Activated CD8-positive, alpha-beta T cell treated with anti-CD3 and anti-CD28 coated beads, Interleukin-2, amount 10 ng/mL, durations not matched to agents 7 days and 5 days (primary cell): ENCODE data around the gene TMEM53. TPM values are rescaled to one million over a fixed set of nuclear protein-coding genes. Genes with fewer than 3 reads are reported as not detected.

ENCODE experiments used
- ATAC-seq: fragments of 150-1000 bp; cut with Tn5 transposase; one replicate; pipeline ENCODE4 v1.10.0; 2021; ENCODE audit warnings: moderate library complexity
- CTCF ChIA-PET: fragments of 350-600 bp; sonication (Branson Sonifier 250); formaldehyde crosslinking; loops from one replicate; lab custom pipeline; 2021; ENCODE audit warnings: antibody characterized with exemption; lab: Charles Lee
- POLR2A ChIA-PET: fragments of 350-600 bp; sonication (Branson Sonifier 250); formaldehyde crosslinking; loops from one replicate; lab custom pipeline; 2021; ENCODE audit warnings: antibody characterized with exemption; lab: Charles Lee
- DNase-seq: peaks from one replicate; pipeline ENCODE4 v3.0.0-alpha.2; 2020
- H3K27ac Mint-ChIP-seq: one replicate; pipeline ENCODE4 v1.8.0; 2021; ENCODE audit warnings: mild to moderate bottlenecking, mixed read lengths
- H3K27me3 Mint-ChIP-seq: one replicate; pipeline ENCODE4 v1.8.0; 2021; ENCODE audit warnings: low read depth, mixed read lengths
- H3K36me3 Mint-ChIP-seq: one replicate; pipeline ENCODE4 v1.8.0; 2021; ENCODE audit warnings: low read depth, mixed read lengths
- H3K4me1 Mint-ChIP-seq: one replicate; pipeline ENCODE4 v1.8.0; 2021; ENCODE audit warnings: low read depth, mixed read lengths
- H3K4me3 Mint-ChIP-seq: one replicate; pipeline ENCODE4 v1.8.0; 2021; ENCODE audit warnings: mild to moderate bottlenecking, mixed read lengths
- H3K9me3 Mint-ChIP-seq: one replicate; pipeline ENCODE4 v1.8.0; 2022; ENCODE audit warnings: mixed read lengths; ENCODE audit not compliant: insufficient read depth
- total RNA-seq, 2 experiments: library from RNA; stranded (reverse); gene quantifications; one replicate each; pipeline ENCODE4 v1.2.3, GENCODE V29; 2021

Gene TMEM53
- total RNA-seq, 2 experiments from 2014 or later, result 4.0 to 4.6 TPM

- ChIA-PET CTCF (interaction anchor here (0.7 to 6.0 kb wide), 4 partner anchors 14 to 28 kb away, joined by 3 to 49 read pairs (median 4); no protein-coding TSS in a partner anchor), POLR2A (interaction anchor here (1.2 to 1.6 kb wide), 3 partner anchors 10 to 85 kb away, joined by 3 to 8 read pairs (median 7); no protein-coding TSS in a partner anchor)
- no peaks in the 10 kb centered on the region for H3K9me3 Mint-ChIP-seq
- H3K4me1 Mint-ChIP-seq, result peaks cover 17% of the 10 kb centered on the region
- no peak overlapping the region for H3K4me3 Mint-ChIP-seq
- DNase-seq, result no peak
- no peaks in the 10 kb centered on the region for H3K27me3 Mint-ChIP-seq
- peaks cover 51% of the 10 kb centered on the region for H3K36me3 Mint-ChIP-seq
- H3K27ac Mint-ChIP-seq, result no peak overlapping the region
- ATAC-seq, result no peak
These were observed 37.3 kb downstream of the TMEM53 start for GRCh38 chr1:44636688-44637598.

DNA sequence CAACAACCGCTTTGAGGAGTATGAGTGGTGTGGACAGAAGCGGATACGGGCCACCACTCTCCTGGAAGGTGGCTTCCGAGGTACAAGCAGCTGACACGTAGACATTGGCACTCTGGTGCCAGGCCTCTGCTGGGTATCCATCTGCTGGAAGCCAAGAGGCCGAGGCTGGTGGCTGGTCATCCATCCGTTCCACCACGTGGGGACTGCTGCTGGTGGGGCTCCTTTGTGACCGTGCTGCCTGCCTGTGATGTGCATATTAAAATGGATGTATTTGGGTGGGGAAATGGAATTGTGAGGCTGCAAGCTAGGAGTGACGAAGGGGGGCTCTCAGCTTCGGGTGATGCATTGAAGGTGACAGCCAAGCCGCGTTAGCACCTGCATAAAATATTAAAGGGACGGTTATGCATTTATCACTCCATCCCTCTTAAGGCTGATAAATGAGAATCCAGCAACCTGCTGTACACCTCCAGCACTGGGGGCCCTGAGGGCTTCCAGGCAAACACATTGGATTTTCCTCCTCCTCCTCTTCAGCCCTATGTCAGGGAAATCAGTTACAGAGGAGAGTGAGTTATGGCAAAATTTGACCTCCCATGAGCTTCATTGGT lies 38.1 kb downstream of the TMEM53 start:
- Mint-ChIP-seq H3K27ac (peak overlapping the region; percentile 25), H3K36me3 (peaks cover 47% of the 10 kb centered on the region), H3K4me3 (no peak overlapping the region), H3K4me1 (peaks cover 20% of the 10 kb centered on the region), H3K9me3 (no peaks in the 10 kb centered on the region), H3K27me3 (no peaks in the 10 kb centered on the region)
- ATAC-seq (no peak), DNase-seq (no peak)
- ChIA-PET POLR2A (interaction anchor here (1.2 to 1.6 kb wide), 3 partner anchors 11 to 86 kb away, joined by 3 to 8 read pairs (median 7); no protein-coding TSS in a partner anchor), CTCF (interaction anchor here (0.7 to 1.6 kb wide), 3 partner anchors 15 to 28 kb away, joined by 3 to 5 read pairs (median 3); no protein-coding TSS in a partner anchor)

GRCh38 chr1:44635439-44635838 lies 38.8 kb downstream of the TMEM53 start:
- ChIA-PET CTCF (interaction anchor here (0.9 to 5.4 kb wide), 3 partner anchors 17 to 63 kb away, joined by 3 to 59 read pairs (median 7); no protein-coding TSS in a partner anchor), POLR2A (interaction anchor here (1.6 kb wide), 1 partner anchor 86 kb away, joined by 8 read pairs; no protein-coding TSS in a partner anchor)
- H3K27ac Mint-ChIP-seq, result no peak overlapping the region

DNA sequence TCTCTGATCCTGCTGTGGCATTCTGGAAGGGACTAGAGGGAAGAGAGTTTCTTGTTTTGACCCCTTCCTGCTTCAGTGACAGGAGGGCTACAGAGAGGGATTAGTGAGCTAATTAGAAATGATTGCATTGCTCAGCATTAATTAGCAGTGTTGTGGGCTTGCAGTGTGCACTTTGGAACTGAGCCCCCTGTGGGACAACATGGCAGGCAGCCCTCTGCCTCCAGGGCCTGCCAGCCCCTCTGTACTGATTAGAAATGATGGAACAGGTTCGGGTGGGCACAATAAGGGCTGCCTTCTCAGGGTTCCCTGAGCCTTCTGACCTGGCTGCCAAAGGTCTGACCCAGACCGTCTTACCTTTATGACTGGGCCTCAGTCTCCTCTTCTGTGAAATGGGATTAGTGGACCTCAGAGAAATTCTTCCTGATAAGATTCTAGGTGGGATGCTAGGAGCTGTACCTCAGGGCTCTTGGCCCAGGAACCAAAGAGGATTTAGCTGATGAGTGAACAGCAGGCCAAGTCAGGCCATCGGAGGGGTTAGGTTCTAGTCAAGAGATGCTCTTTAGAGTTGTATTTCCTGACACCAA lies 39.6 kb downstream of the TMEM53 start:
- H3K36me3 Mint-ChIP-seq, result peaks cover 40% of the 10 kb centered on the region
- ChIA-PET CTCF (interaction anchor here (0.7 to 5.4 kb wide), 6 partner anchors 11 to 62 kb away, joined by 3 to 59 read pairs (median 4); partner anchors contain the start of genes ARMH1 and TMEM53), POLR2A (interaction anchor here (0.9 to 1.2 kb wide), 4 partner anchors 8 to 96 kb away, joined by 3 to 7 read pairs (median 4); partner anchors contain the start of gene RNU5D-1)
- H3K4me3 Mint-ChIP-seq, result no peak overlapping the region
- no peaks in the 10 kb centered on the region for H3K27me3 Mint-ChIP-seq
- H3K9me3 Mint-ChIP-seq, result no peaks in the 10 kb centered on the region
- peaks cover 27% of the 10 kb centered on the region for H3K4me1 Mint-ChIP-seq
- ATAC-seq, result no peak
- H3K27ac Mint-ChIP-seq, result no peak overlapping the region
- DNase-seq, result no peak

More at GRCh38 chr1:44635439-44635838, 38.8 kb downstream of the TMEM53 start:
- H3K9me3 Mint-ChIP-seq, result no peaks in the 10 kb centered on the region
- no peak for DNase-seq
- H3K36me3 Mint-ChIP-seq, result peaks cover 40% of the 10 kb centered on the region
- H3K4me3 Mint-ChIP-seq, result no peak overlapping the region
- H3K27me3 Mint-ChIP-seq, result no peaks in the 10 kb centered on the region
- peaks cover 27% of the 10 kb centered on the region for H3K4me1 Mint-ChIP-seq
- no peak for ATAC-seq

GRCh38 chr1:44632598-44632997 lies 41.7 kb downstream of the TMEM53 start:
- no peaks in the 10 kb centered on the region for H3K9me3 Mint-ChIP-seq
- peak overlapping the region; percentile 88 for H3K4me3 Mint-ChIP-seq
- DNase-seq (no peak), ATAC-seq (peak; percentile 2)
- peaks cover 27% of the 10 kb centered on the region for H3K36me3 Mint-ChIP-seq
- POLR2A ChIA-PET, result interaction anchor here (0.5 to 2.6 kb wide), 19 partner anchors 9 to 1358 kb away, joined by 3 to 31 read pairs (median 5); partner anchors contain the start of genes ARMH1, DMAP1, ERI3 and MMACHC
- H3K27me3 Mint-ChIP-seq, result no peaks in the 10 kb centered on the region
- CTCF ChIA-PET, result interaction anchor here (1.1 to 5.4 kb wide), 7 partner anchors 15 to 698 kb away, joined by 3 to 59 read pairs (median 4); no protein-coding TSS in a partner anchor
- H3K4me1 Mint-ChIP-seq, result peaks cover 27% of the 10 kb centered on the region
- H3K27ac Mint-ChIP-seq, result peak overlapping the region; percentile 95

- DNase-seq (peak; percentile 94), ATAC-seq (peak; percentile 86)
- peaks cover 22% of the 10 kb centered on the region for H3K36me3 Mint-ChIP-seq
- peak overlapping the region; percentile 97 for H3K27ac Mint-ChIP-seq
- POLR2A ChIA-PET, result interaction anchor here (0.5 to 2.6 kb wide), 35 partner anchors 10 to 1357 kb away, joined by 3 to 31 read pairs (median 4); partner anchors contain the start of genes ARMH1, BTBD19, DMAP1 and ERI3
- CTCF ChIA-PET, result interaction anchor here (0.8 to 5.4 kb wide), 7 partner anchors 15 to 414 kb away, joined by 3 to 59 read pairs (median 4); no protein-coding TSS in a partner anchor
- H3K4me1 Mint-ChIP-seq, result peaks cover 27% of the 10 kb centered on the region
- H3K4me3 Mint-ChIP-seq, result peak overlapping the region; percentile 88
- H3K9me3 Mint-ChIP-seq, result no peaks in the 10 kb centered on the region
- no peaks in the 10 kb centered on the region for H3K27me3 Mint-ChIP-seq
These were observed 42.4 kb downstream of the TMEM53 start for GRCh38 chr1:44631647-44632539.

GRCh38 chr1:44631333-44631646 lies 43.0 kb downstream of the TMEM53 start:
- peak overlapping the region; percentile 88 for H3K4me3 Mint-ChIP-seq
- no peaks in the 10 kb centered on the region for H3K27me3 Mint-ChIP-seq
- H3K27ac Mint-ChIP-seq, result peak overlapping the region; percentile 97
- no peak for DNase-seq
- peaks cover 18% of the 10 kb centered on the region for H3K36me3 Mint-ChIP-seq
- H3K9me3 Mint-ChIP-seq, result no peaks in the 10 kb centered on the region
- peak; percentile 19 for ATAC-seq
- peaks cover 27% of the 10 kb centered on the region for H3K4me1 Mint-ChIP-seq
- CTCF ChIA-PET, result interaction anchor here (0.8 to 5.4 kb wide), 5 partner anchors 16 to 414 kb away, joined by 3 to 59 read pairs (median 5); no protein-coding TSS in a partner anchor
- POLR2A ChIA-PET, result interaction anchor here (0.6 to 2.6 kb wide), 26 partner anchors 10 to 981 kb away, joined by 3 to 31 read pairs (median 5); partner anchors contain the start of genes ARMH1, BTBD19, DMAP1 and KDM4A

GRCh38 chr1:44630116-44630515 lies 44.2 kb downstream of the TMEM53 start:
- CTCF ChIA-PET, result interaction anchor here (1.7 to 5.4 kb wide), 3 partner anchors 21 to 22 kb away, joined by 4 to 59 read pairs (median 25); no protein-coding TSS in a partner anchor
- H3K4me1 Mint-ChIP-seq, result peaks cover 27% of the 10 kb centered on the region
- POLR2A ChIA-PET, result no interaction called here

GRCh38 chr1:44628962-44629756 lies 45.1 kb downstream of the TMEM53 start:
- Mint-ChIP-seq H3K4me3 (no peak overlapping the region), H3K27me3 (no peaks in the 10 kb centered on the region), H3K27ac (no peak overlapping the region), H3K4me1 (peaks cover 22% of the 10 kb centered on the region), H3K9me3 (no peaks in the 10 kb centered on the region), H3K36me3 (peaks cover 6% of the 10 kb centered on the region)
- ATAC-seq, result no peak
- ChIA-PET CTCF (interaction anchor here (1.0 to 3.4 kb wide), 5 partner anchors 9 to 57 kb away, joined by 3 to 25 read pairs (median 4); no protein-coding TSS in a partner anchor), POLR2A (interaction anchor here (1.3 to 1.5 kb wide), 2 partner anchors 14 to 92 kb away, joined by 3 to 6 read pairs; no protein-coding TSS in a partner anchor)
- no peak for DNase-seq

More at GRCh38 chr1:44630116-44630515, 44.2 kb downstream of the TMEM53 start:
- Mint-ChIP-seq H3K4me3 (peak overlapping the region; percentile 88), H3K36me3 (peaks cover 10% of the 10 kb centered on the region), H3K27ac (peak overlapping the region; percentile 97), H3K27me3 (no peaks in the 10 kb centered on the region), H3K9me3 (no peaks in the 10 kb centered on the region)
- DNase-seq, result no peak
- ATAC-seq, result no peak
